HCT116 (cell line): Measurements from ENCODE around the gene AMBP. TPM values are rescaled to one million over a fixed set of nuclear protein-coding genes. Genes with fewer than 3 reads are reported as not detected.

Experiments
- ATAC-seq: fragments of 200-7000 bp; cut with Tn5 transposase; 2 replicates; pipeline ENCODE4 v1.9.1; 2020; ENCODE audit warnings: mild to moderate bottlenecking, moderate library complexity
- BruUV-seq: library from RNA; stranded (reverse); fragments of 400-500 nt; replicated peaks from 2 replicates; lab custom pipeline; 2021; lab: Mats Ljungman, UMichigan
- CTCF ChIA-PET: fragments of 300-600 bp; sonication (Branson Sonifier 250); formaldehyde crosslinking; loops from one replicate; lab custom pipeline; 2021; ENCODE audit warnings: antibody characterized with exemption; lab: Charles Lee
- POLR2A ChIA-PET: fragments of 300-600, 350-600 bp; sonication (Branson Sonifier 250); formaldehyde crosslinking; loops from one replicate; lab custom pipeline; 2021; ENCODE audit warnings: antibody characterized with exemption; lab: Charles Lee
- RAD21 ChIA-PET, 2 experiments: fragments of 300-600 bp; sonication (Branson Sonifier 250); formaldehyde crosslinking; loops; one replicate each; lab custom pipeline; 2023; ENCODE audit warnings: low total read pairs in 2 of 2; ENCODE audit not compliant: uncharacterized antibody in 2 of 2, unreplicated experiment in 2 of 2, low non-redundant PET in 1 of 2; lab: Charles Lee
- DNase-seq: peaks from one replicate; pipeline ENCODE4 v3.0.0-alpha.2; 2010; ENCODE audit warnings: low read depth, low spot score
- H2AFZ ChIP-seq: fragments of 200-600 bp; shearing (Covaris generic), sonication (generic); 2 replicates; pipeline ENCODE4 v1.6.1; 2017; ENCODE audit warnings: low read depth, mixed run types, mixed read lengths, antibody characterized with exemption, low read length; ENCODE audit not compliant: poor library complexity, severe bottlenecking
- H3K27ac ChIP-seq: 2 replicates; pipeline ENCODE4 v1.5.1; 2012; ENCODE audit warnings: low read depth, low read length
- H3K27me3 ChIP-seq: fragments of 200-600 bp; sonication (generic); 2 replicates; pipeline ENCODE4 v1.6.1; 2016; ENCODE audit warnings: mixed run types, low read length, mixed read lengths; ENCODE audit not compliant: insufficient read depth
- H3K36me3 ChIP-seq, 2 experiments: fragments of 200-500 bp in 1 of 2; fragments of 200-600 bp in 1 of 2; sonication (Bioruptor generic) in 1 of 2; sonication (generic) in 1 of 2; 2 replicates each; pipeline versions ENCODE4 v1.5.1 to v1.6.1; 2014 to 2016; ENCODE audit warnings: low read length in 2 of 2, inconsistent platforms in 1 of 2, mixed read lengths in 1 of 2, mixed run types in 1 of 2; ENCODE audit not compliant: insufficient read depth in 2 of 2, control insufficient read depth in 1 of 2
- H3K4me1 ChIP-seq, 2 experiments: fragments of 200-600 bp in 1 of 2; sonication (generic) in 1 of 2; 2 replicates each; pipeline versions ENCODE4 v1.5.1 to v1.6.1; 2012 to 2017; ENCODE audit warnings: low read length in 2 of 2, inconsistent platforms in 1 of 2, mild to moderate bottlenecking in 1 of 2, mixed read lengths in 1 of 2, mixed run types in 1 of 2, moderate library complexity in 1 of 2; ENCODE audit not compliant: insufficient read depth in 2 of 2, control insufficient read depth in 1 of 2
- H3K4me2 ChIP-seq: fragments of 200-600 bp; sonication (generic); 2 replicates; pipeline ENCODE4 v1.6.1; 2017; ENCODE audit warnings: mixed run types, low read length, mixed read lengths
- H3K4me3 ChIP-seq, 2 experiments: fragments of 200-600 bp in 1 of 2; sonication (generic) in 1 of 2; replicated peaks in 1 of 2; 2 replicates each; pipeline ENCODE4 v1.5.1; 2011 to 2016; ENCODE audit warnings: low read length in 2 of 2, control low read depth in 1 of 2, low read depth in 1 of 2, mild to moderate bottlenecking in 1 of 2, mixed read lengths in 1 of 2, mixed run types in 1 of 2
- H3K79me2 ChIP-seq: fragments of 200-600 bp; sonication (generic); 2 replicates; pipeline ENCODE4 v1.6.1; 2017; ENCODE audit warnings: mild to moderate bottlenecking, mixed run types, low read length, moderate library complexity, mixed read lengths; ENCODE audit not compliant: insufficient read depth
- H3K9ac ChIP-seq: fragments of 200-600 bp; sonication (generic); 2 replicates; pipeline ENCODE4 v1.6.1; 2016; ENCODE audit warnings: low read length, mixed read lengths
- H3K9me2 ChIP-seq: fragments of 200-600 bp; sonication (generic), shearing (Covaris generic); 2 replicates; pipeline ENCODE4 v1.6.1; 2017; ENCODE audit warnings: mixed run types, mild to moderate bottlenecking, moderate library complexity; ENCODE audit not compliant: insufficient read depth
- H3K9me3 ChIP-seq, 2 experiments: fragments of 200-500 bp in 1 of 2; fragments of 200-600 bp in 1 of 2; sonication (Bioruptor generic) in 1 of 2; sonication (generic) in 1 of 2; 2 replicates each; pipeline ENCODE4 v1.6.1; 2014 to 2017; ENCODE audit warnings: low read length in 2 of 2, mixed read lengths in 2 of 2, inconsistent platforms in 1 of 2, low read depth in 1 of 2, mild to moderate bottlenecking in 1 of 2, mixed run types in 1 of 2, moderate library complexity in 1 of 2; ENCODE audit not compliant: control insufficient read depth in 1 of 2, insufficient read depth in 1 of 2
- H4K20me1 ChIP-seq: fragments of 200-600 bp; sonication (generic), shearing (Covaris generic); 2 replicates; pipeline ENCODE4 v1.6.1; 2017; ENCODE audit warnings: mixed run types, mild to moderate bottlenecking, moderate library complexity; ENCODE audit not compliant: insufficient read depth
- ATF3 ChIP-seq: IDR thresholded peaks from 2 replicates; pipeline ENCODE4 v1.6.1; 2012
- CEBPB ChIP-seq: IDR thresholded peaks from 2 replicates; pipeline ENCODE4 v1.6.1; 2012; ENCODE audit warnings: low read depth
- EZH2 ChIP-seq: fragments of 200-600 bp; sonication (generic); IDR thresholded peaks from 2 replicates; pipeline ENCODE4 v1.6.1; 2017; ENCODE audit warnings: antibody characterized with exemption, mixed run types
- EZH2phosphoT487 ChIP-seq: fragments of 200-600 bp; IDR thresholded peaks from 2 replicates; pipeline ENCODE4 v1.6.1; 2018; ENCODE audit warnings: antibody characterized with exemption, borderline replicate concordance
- MAX ChIP-seq: IDR thresholded peaks from 2 replicates; pipeline ENCODE4 v1.6.1; 2012
- RAD21 ChIP-seq: IDR thresholded peaks from 2 replicates; pipeline ENCODE4 v1.6.1; 2012; ENCODE audit warnings: low read depth, mild to moderate bottlenecking
- SP1 ChIP-seq: IDR thresholded peaks from 2 replicates; pipeline ENCODE4 v1.6.1; 2012; ENCODE audit warnings: low read depth
- TCF7L2 ChIP-seq: IDR thresholded peaks from 2 replicates; pipeline ENCODE4 v1.7.0; 2011; ENCODE audit warnings: borderline replicate concordance, inconsistent platforms; ENCODE audit not compliant: insufficient read depth, insufficient read length; ENCODE audit errors: extremely low read depth
- intact Hi-C: fragments of 100-400 bp; cut with micrococcal nuclease; formaldehyde crosslinking; loops from 2 replicates; pipeline ENCODE4 v1.10.0; 2022
- total RNA-seq: library from RNA; stranded (reverse); gene quantifications from one replicate; pipeline ENCODE4 v1.2.1, GENCODE V29; 2021; ENCODE audit not compliant: unreplicated experiment

The AMBP gene
- total RNA-seq, 1 experiment from 2014 or later = 1.9 TPM

GRCh38 chr9:114119242-114120191 lies 41.4 kb upstream of the AMBP start (continued):
- TF ChIP-seq MAX (no peak), SP1 (no peak), CEBPB (no peak), EZH2 (no peak), ATF3 (no peak)

DNA sequence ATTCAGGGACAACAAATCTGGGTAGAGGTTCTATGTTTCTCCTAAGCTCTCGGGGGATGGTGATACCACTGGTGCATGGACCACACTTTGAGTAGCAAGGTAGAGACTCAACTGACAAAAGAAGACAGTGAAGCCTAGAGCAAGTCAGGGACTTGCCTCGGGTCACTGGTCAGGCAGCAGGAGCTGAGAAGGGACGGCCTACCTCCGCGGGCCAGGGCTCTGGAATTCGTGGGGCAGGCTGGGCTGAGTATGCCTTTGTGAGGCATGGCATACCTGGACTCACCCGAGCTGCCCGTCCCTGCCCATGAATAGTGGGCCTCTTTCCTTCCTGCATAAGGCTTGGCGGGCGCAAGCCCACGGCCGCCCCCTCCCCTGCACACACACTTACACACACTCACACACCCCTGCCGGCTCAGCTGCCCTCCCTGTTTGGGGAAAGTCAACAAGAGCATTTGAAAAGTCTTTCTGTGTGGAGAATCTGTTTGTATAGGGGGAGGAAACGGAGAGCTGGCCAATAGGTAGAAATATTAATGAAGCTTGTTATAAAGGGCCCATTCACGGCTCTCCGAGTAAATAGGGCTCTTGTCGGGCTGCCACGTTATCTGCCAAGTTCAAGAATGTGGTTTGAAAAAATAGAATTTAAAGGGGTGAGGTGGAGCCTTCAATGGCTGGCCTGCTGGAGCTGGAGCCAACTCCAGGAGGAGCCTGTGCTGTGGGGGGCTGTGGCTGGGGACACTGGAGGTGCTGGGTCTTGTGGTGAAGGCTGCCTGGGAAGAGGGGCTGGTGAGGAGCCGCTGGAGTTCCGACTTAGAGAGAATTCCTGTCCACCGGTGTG lies 40.1 kb upstream of the AMBP start:
- Histone ChIP-seq H3K79me2 (no peaks in the 10 kb centered on the region), H3K4me3 (no peak overlapping the region), H3K9me3 (no peaks in the 10 kb centered on the region), H4K20me1 (no peaks in the 10 kb centered on the region), H2AFZ (no peak overlapping the region), H3K27ac (no peak overlapping the region), H3K4me2 (no peak overlapping the region), H3K4me1 (no peaks in the 10 kb centered on the region), H3K9me2 (no peaks in the 10 kb centered on the region), H3K36me3 (no peaks in the 10 kb centered on the region), H3K27me3 (peaks cover 17% of the 10 kb centered on the region; the same call in 1 of the 2 replicates), H3K9ac (no peak overlapping the region)
- ATAC-seq = no peak
- intact Hi-C loops = no loop called here
- TF ChIP-seq TCF7L2 = no peak
- no peak for TF ChIP-seq ATF3
- TF ChIP-seq EZH2phosphoT487 = no peak
- no peak for TF ChIP-seq RAD21
- no peak for TF ChIP-seq SP1
- no TSS peak for BruUV-seq
- ChIA-PET POLR2A (no interaction called here), RAD21 (no interaction called here), CTCF (no interaction called here)
- DNase-seq = no peak
